HepG2 (cell line): ENCODE results near the gene CFAP99. TPM values are rescaled to one million over a fixed set of nuclear protein-coding genes. Genes with fewer than 3 reads are reported as not detected.

Experiments used
- ATAC-seq: fragments of 200-7000 bp; cut with Tn5 transposase; 3 replicates; pipeline ENCODE4 v1.9.1; 2020; ENCODE audit warnings: mild to moderate bottlenecking, moderate library complexity
- BruUV-seq: library from RNA; stranded (reverse); fragments of 400-500 nt; replicated peaks from 2 replicates; lab custom pipeline; 2021; lab: Mats Ljungman, UMichigan
- CTCF ChIA-PET: fragments of 300-600 bp; formaldehyde crosslinking; extraction: SDS; loops from one replicate; lab custom pipeline; 2021; ENCODE audit warnings: low total read pairs, inconsistent platforms, low intra/inter-chr PET ratio; lab: Yijun Ruan, JAX
- POLR2A ChIA-PET: fragments of 350-600 bp; sonication (Branson Sonifier 250); formaldehyde crosslinking; loops from one replicate; lab custom pipeline; 2020; ENCODE audit warnings: antibody characterized with exemption, inconsistent platforms; lab: Yijun Ruan, JAX
- DNase-seq: peaks from one replicate; pipeline ENCODE4 v3.0.0-alpha.2; 2015; ENCODE audit warnings: low spot score
- FAIRE-seq: peaks from 3 replicates; lab custom pipeline; 2011; peaks lifted over from hg19 to GRCh38; lab: Jason Lieb, UNC
- H2AFZ ChIP-seq: one replicate; pipeline ENCODE4 v1.6.1; 2011; ENCODE audit warnings: low read length, inconsistent platforms
- H3K27ac ChIP-seq: fragments of 300-600 bp; 3 replicates; pipeline ENCODE4 v1.8.0; 2011; ENCODE audit warnings: mixed run types, mild to moderate bottlenecking, mixed read lengths, low read length, inconsistent platforms; ENCODE audit not compliant: insufficient read depth; ENCODE audit errors: extremely low read length
- H3K27me3 ChIP-seq, 2 experiments: fragments of 200-600 bp in 1 of 2; 2 replicates in 1 of 2; 3 replicates in 1 of 2; pipeline versions ENCODE4 v1.6.0 to v1.8.0; 2011; ENCODE audit warnings: low read length in 2 of 2, mild to moderate bottlenecking in 2 of 2, moderate library complexity in 2 of 2, inconsistent platforms in 1 of 2; ENCODE audit not compliant: insufficient read depth in 2 of 2, control insufficient read depth in 1 of 2
- H3K36me3 ChIP-seq, 2 experiments: fragments of 200-600 bp in 1 of 2; replicated peaks in 1 of 2; 2 replicates in 1 of 2; 3 replicates in 1 of 2; pipeline versions ENCODE4 v1.5.1 to v1.8.0; 2011; ENCODE audit warnings: low read length in 2 of 2, inconsistent platforms in 1 of 2; ENCODE audit not compliant: insufficient read depth in 2 of 2, control insufficient read depth in 1 of 2
- H3K4me1 ChIP-seq: 2 replicates; pipeline ENCODE4 v1.5.1; 2012; ENCODE audit warnings: low read length, inconsistent platforms; ENCODE audit not compliant: insufficient read depth
- H3K4me2 ChIP-seq: 2 replicates; pipeline ENCODE4 v1.6.0; 2011; ENCODE audit warnings: low read depth, low read length, inconsistent platforms
- H3K4me3 ChIP-seq, 3 experiments: fragments of 200-600 bp in 1 of 3; sonication (generic), shearing (Covaris generic) in 1 of 3; replicated peaks in 1 of 3; 2 replicates each; pipeline ENCODE4 v1.5.1; 2011 to 2016; ENCODE audit warnings: low read length in 3 of 3, inconsistent platforms in 2 of 3, low read depth in 2 of 3, mild to moderate bottlenecking in 2 of 3, control low read depth in 1 of 3, mixed read lengths in 1 of 3; ENCODE audit not compliant: insufficient read depth in 1 of 3
- H3K79me2 ChIP-seq: one replicate; pipeline ENCODE4 v1.6.1; 2011; ENCODE audit warnings: low read length, inconsistent platforms; ENCODE audit not compliant: insufficient read depth
- H3K9ac ChIP-seq: 2 replicates; pipeline ENCODE4 v1.6.0; 2011; ENCODE audit warnings: mild to moderate bottlenecking, low read depth, low read length, inconsistent platforms; ENCODE audit not compliant: insufficient read depth
- H3K9me3 ChIP-seq: 2 replicates; pipeline ENCODE4 v1.5.1; 2012; ENCODE audit warnings: mild to moderate bottlenecking, low read length
- H4K20me1 ChIP-seq: 2 replicates; pipeline ENCODE4 v1.6.0; 2011; ENCODE audit warnings: inconsistent platforms, mild to moderate bottlenecking, low read length, moderate library complexity; ENCODE audit not compliant: insufficient read depth
- AGO1 ChIP-seq: fragments of 200-400 bp; formaldehyde crosslinking; IDR thresholded peaks from 2 replicates; pipeline ENCODE4 v1.6.1; 2017; ENCODE audit warnings: mild to moderate bottlenecking, low read depth, low read length, moderate library complexity; ENCODE audit not compliant: poor library complexity, severe bottlenecking
- CC2D1A ChIP-seq: sonication (generic); formaldehyde crosslinking; IDR thresholded peaks from 2 replicates; pipeline ENCODE4 v1.8.1; 2023; ENCODE audit warnings: mild to moderate bottlenecking, missing genetic modification reagents
- FOXO4 ChIP-seq: sonication (generic); formaldehyde crosslinking; conservative IDR thresholded peaks from 2 replicates; pipeline ENCODE4 v1.8.1; 2023; ENCODE audit warnings: missing genetic modification reagents
- MTF1 ChIP-seq: sonication (generic); formaldehyde crosslinking; IDR thresholded peaks from 2 replicates; pipeline ENCODE4 v1.5.0; 2020; ENCODE audit warnings: missing genetic modification reagents
- NAIF1 ChIP-seq: sonication (generic); formaldehyde crosslinking; IDR thresholded peaks from 2 replicates; pipeline ENCODE4 v1.5.0; 2020; ENCODE audit warnings: mild to moderate bottlenecking, missing genetic modification reagents, borderline replicate concordance
- SMAD3 ChIP-seq: sonication (generic); formaldehyde crosslinking; IDR thresholded peaks from 2 replicates; pipeline ENCODE4 v1.4.0; 2020; ENCODE audit warnings: missing genetic modification reagents
- TAF15 ChIP-seq: fragments of 200-400 bp; formaldehyde crosslinking; IDR thresholded peaks from one replicate; pipeline ENCODE4 v1.6.1; 2018; ENCODE audit warnings: mild to moderate bottlenecking, low read depth, low read length; ENCODE audit not compliant: poor library complexity, severe bottlenecking
- ZNF121 ChIP-seq: sonication (generic); formaldehyde crosslinking; IDR thresholded peaks from 2 replicates; pipeline ENCODE4 v1.5.0; 2020; ENCODE audit warnings: mild to moderate bottlenecking, missing genetic modification reagents
- ZNF713 ChIP-seq: sonication (generic); formaldehyde crosslinking; IDR thresholded peaks from 2 replicates; pipeline ENCODE4 v1.4.0; 2020; ENCODE audit warnings: mild to moderate bottlenecking, missing genetic modification reagents
- ZNF761 ChIP-seq: sonication (generic); formaldehyde crosslinking; conservative IDR thresholded peaks from 2 replicates; pipeline ENCODE4 v1.4.0; 2020; ENCODE audit warnings: mild to moderate bottlenecking, missing genetic modification reagents
- WGBS: methylation state at CpG from one replicate; pipeline ENCODE4 v1.1.6; 2017; ENCODE audit warnings: low lambda C conversion rate; 5-methylcytosine and 5-hydroxymethylcytosine counted together
- in situ Hi-C: cut with HindIII; loops from 2 replicates; pipeline ENCODE4 v1.10.0; 2017; ENCODE audit warnings: low pct_unique_long_range_greater_than_20kb; ENCODE audit not compliant: extremely low pct_ligation_motif_present
- intact Hi-C: fragments of 100-400 bp; cut with micrococcal nuclease; formaldehyde crosslinking; loops from one replicate; pipeline ENCODE4 v1.10.0; 2022; ENCODE audit not compliant: unreplicated experiment
- polyA plus RNA-seq, 8 experiments: library from polyadenylated mRNA; depleted of rRNA in 3 of 8; stranded (reverse) in 7 of 8; unstranded in 1 of 8; fragments of >200 nt; fragmentation: Illumina TruSeq in 4 of 8; extraction: Trizol in 4 of 8; gene quantifications; 2 replicates each; pipeline versions ENCODE4 v1.2.1 to v1.2.3, GENCODE V29; 2011 to 2016; ENCODE audit warnings: low read depth in 4 of 8, missing spikeins in 1 of 8, mixed read lengths in 1 of 8; ENCODE audit not compliant: insufficient read depth in 1 of 8
- total RNA-seq, 5 experiments: library from RNA; depleted of rRNA; stranded (reverse); fragments of >200 nt; fragmentation: Illumina TruSeq; extraction: Trizol; gene quantifications; 2 replicates each; pipeline ENCODE4 v1.2.3, GENCODE V29; 2016; ENCODE audit warnings: low read depth in 1 of 5

CFAP99 gene
- total and polyA plus RNA-seq, 2 of the 13 experiments (the other 11 are each of a cell fraction or from before 2014, with no cell fraction given) = not detected

- ChIA-PET CTCF (no interaction called here), POLR2A (no interaction called here)
- Histone ChIP-seq H3K27ac (no peak overlapping the region), H3K4me1 (peaks cover 14% of the 10 kb centered on the region), H3K4me3 (no peak overlapping the region), H4K20me1 (0 out of 2 replicates have a peak, but pooled peaks cover 5% of the 10 kb centered on the region), H3K79me2 (peaks cover 13% of the 10 kb centered on the region), H3K27me3 (no peaks in the 10 kb centered on the region), H3K9me3 (no peaks in the 10 kb centered on the region), H3K4me2 (no peak overlapping the region), H2AFZ (no peak overlapping the region), H3K36me3 (peaks cover 40 to 72% of the 10 kb centered on the region in 2 experiments; a peak in 4 of 5 replicates), H3K9ac (no peak overlapping the region)
- FAIRE-seq (no peak), DNase-seq (no peak), ATAC-seq (no peak)
- TF ChIP-seq ZNF121 (CRISPR knock-in tag) = no peak
- TF ChIP-seq NAIF1 (CRISPR knock-in tag) = no peak
- TF ChIP-seq AGO1 = no peak
- no peak for TF ChIP-seq CC2D1A (CRISPR knock-in tag)
- BruUV-seq = no TSS peak
- in situ Hi-C loops (no loop called here), intact Hi-C loops (no loop called here)
- 97% methylated on average over 4 of the region's 4 CpGs for WGBS
Measured at GRCh38 chr4:2497324-2497723, 78.6 kb downstream of the CFAP99 start.

GRCh38 chr4:2497931-2498330, 79.2 kb downstream of the CFAP99 start:
- WGBS = 97% methylated on average over 9 of the region's 9 CpGs

More at GRCh38 chr4:2497931-2498330, 79.2 kb downstream of the CFAP99 start:
- no peak overlapping the region for H3K9ac ChIP-seq
- intact Hi-C loops (no loop called here), in situ Hi-C loops (no loop called here)
- H3K36me3 ChIP-seq = peaks cover 36 to 66% of the 10 kb centered on the region in 2 experiments; a peak in 4 of 5 replicates
- H3K27ac ChIP-seq = no peak overlapping the region
- no TSS peak for BruUV-seq
- no peaks in the 10 kb centered on the region for H3K27me3 ChIP-seq
- FAIRE-seq = no peak
- 0 out of 2 replicates have a peak, but pooled peaks cover 5% of the 10 kb centered on the region for H4K20me1 ChIP-seq
- H3K4me3 ChIP-seq = no peak overlapping the region
- TF ChIP-seq SMAD3 (CRISPR knock-in tag) (no peak), TAF15 (no peak), ZNF713 (CRISPR knock-in tag) (no peak), ZNF761 (CRISPR knock-in tag) (no peak), FOXO4 (CRISPR knock-in tag) (no peak), MTF1 (CRISPR knock-in tag) (no peak)
- peaks cover 7% of the 10 kb centered on the region for H3K79me2 ChIP-seq
- no peak overlapping the region for H3K4me2 ChIP-seq
- ChIA-PET CTCF (no interaction called here), POLR2A (no interaction called here)
- H3K4me1 ChIP-seq = peaks cover 14% of the 10 kb centered on the region
- H3K9me3 ChIP-seq = no peaks in the 10 kb centered on the region
- H2AFZ ChIP-seq = no peak overlapping the region
- DNase-seq = no peak
- ATAC-seq = no peak
